Dendritic cell treated with granulocyte-macrophage colony-stimulating factor and Interleukin-4, amounts not matched to agents 40 ng/mL and 50 ng/mL, for 4 days (primary cell): Measurements from ENCODE around the gene SRA1.
"Not testable (repeated sequence)": the region's sequence is repeated elsewhere in the genome, so short reads cannot be mapped to it uniquely, and the experiment has no call there.

Experiments
- H3K27ac Mint-ChIP-seq: one replicate; pipeline ENCODE4 v1.8.0; 2022; ENCODE audit warnings: mild to moderate bottlenecking, mixed read lengths
- H3K27me3 Mint-ChIP-seq: one replicate; pipeline ENCODE4 v1.8.0; 2022; ENCODE audit warnings: mild to moderate bottlenecking, mixed read lengths
- H3K36me3 Mint-ChIP-seq: one replicate; pipeline ENCODE4 v1.8.0; 2022; ENCODE audit warnings: low read depth, mixed read lengths
- H3K4me1 Mint-ChIP-seq: one replicate; pipeline ENCODE4 v1.8.0; 2022; ENCODE audit warnings: low read depth, mixed read lengths
- H3K4me3 Mint-ChIP-seq: one replicate; pipeline ENCODE4 v1.8.0; 2022; ENCODE audit warnings: mild to moderate bottlenecking, moderate library complexity, mixed read lengths
- H3K9me3 Mint-ChIP-seq: one replicate; pipeline ENCODE4 v1.8.0; 2022; ENCODE audit warnings: mixed read lengths
- intact Hi-C: fragments of 100-400 bp; cut with micrococcal nuclease; formaldehyde crosslinking; loops from one replicate; pipeline ENCODE4 v1.15.0; 2022

Gene SRA1

GRCh38 chr5:140557136-140557805, at the start of gene SRA1:
Gene SRA1, minus strand, starts transcription at chr5:140557473. Its CDS starts 21 bp downstream, at chr5:140557452.
- no peaks in the 10 kb centered on the region for H3K9me3 Mint-ChIP-seq
- H3K4me3 Mint-ChIP-seq, result peak within 1 kb of the TSS; percentile 82
- peaks cover 60% of the 10 kb centered on the region for H3K4me1 Mint-ChIP-seq
- peak within 1 kb of the TSS; percentile 94 for H3K27ac Mint-ChIP-seq
- H3K36me3 Mint-ChIP-seq, result peaks cover 60% of the 10 kb centered on the region
- intact Hi-C loops, result loop anchor here (1.0 kb wide), 1 partner anchor 8 kb away; no protein-coding TSS in a partner anchor
- H3K27me3 Mint-ChIP-seq, result no peaks in the 10 kb centered on the region

- no peaks in the 10 kb centered on the region for H3K27me3 Mint-ChIP-seq
- H3K9me3 Mint-ChIP-seq, result peaks cover 4% of the 10 kb centered on the region
- H3K36me3 Mint-ChIP-seq, result no peaks in the 10 kb centered on the region
- H3K4me1 Mint-ChIP-seq, result peaks cover 62% of the 10 kb centered on the region
- no peak overlapping the region for H3K4me3 Mint-ChIP-seq
- H3K27ac Mint-ChIP-seq, result peak overlapping the region; percentile 43
- intact Hi-C loops, result no loop called here
These were observed 49.8 kb upstream of the SRA1 start for GRCh38 chr5:140607031-140607430.

- intact Hi-C loops, result no loop called here
- Mint-ChIP-seq H3K27me3 (no peaks in the 10 kb centered on the region), H3K9me3 (peaks cover 10% of the 10 kb centered on the region), H3K4me1 (peaks cover 53% of the 10 kb centered on the region), H3K4me3 (no peak overlapping the region), H3K36me3 (no peaks in the 10 kb centered on the region), H3K27ac (peak overlapping the region; percentile 43)
These were observed 48.6 kb upstream of the SRA1 start for GRCh38 chr5:140605879-140606278.

- Mint-ChIP-seq H3K36me3 (no peaks in the 10 kb centered on the region), H3K4me3 (no peak overlapping the region), H3K27me3 (no peaks in the 10 kb centered on the region), H3K27ac (peak overlapping the region; percentile 88), H3K4me1 (peaks cover 33% of the 10 kb centered on the region), H3K9me3 (peaks cover 10% of the 10 kb centered on the region)
- intact Hi-C loops, result no loop called here
These were observed 46.5 kb upstream of the SRA1 start for GRCh38 chr5:140603734-140604133.

GRCh38 chr5:140603446-140603698, 46.1 kb upstream of the SRA1 start:
- H3K36me3 Mint-ChIP-seq, H3K27me3 Mint-ChIP-seq, H3K9me3 Mint-ChIP-seq, H3K4me3 Mint-ChIP-seq, intact Hi-C loops: not testable (repeated sequence)
- H3K4me1 Mint-ChIP-seq, result peaks cover 29% of the 10 kb centered on the region
- H3K27ac Mint-ChIP-seq, result peak overlapping the region; percentile 88

GRCh38 chr5:140602147-140602546, 44.9 kb upstream of the SRA1 start:
- Mint-ChIP-seq H3K4me1 (peaks cover 27% of the 10 kb centered on the region), H3K27ac (peak overlapping the region; percentile 88), H3K9me3 (peaks cover 10% of the 10 kb centered on the region), H3K36me3 (no peaks in the 10 kb centered on the region), H3K27me3 (no peaks in the 10 kb centered on the region), H3K4me3 (no peak overlapping the region)
- intact Hi-C loops, result no loop called here

GRCh38 chr5:140600096-140600495, 42.8 kb upstream of the SRA1 start:
- H3K4me1 Mint-ChIP-seq, result peaks cover 32% of the 10 kb centered on the region
- no peak overlapping the region for H3K27ac Mint-ChIP-seq
- no peaks in the 10 kb centered on the region for H3K36me3 Mint-ChIP-seq
- no peak overlapping the region for H3K4me3 Mint-ChIP-seq
- intact Hi-C loops, result no loop called here
- no peaks in the 10 kb centered on the region for H3K27me3 Mint-ChIP-seq
- H3K9me3 Mint-ChIP-seq, result peaks cover 10% of the 10 kb centered on the region

- intact Hi-C loops, result no loop called here
- Mint-ChIP-seq H3K4me3 (no peak overlapping the region), H3K36me3 (no peaks in the 10 kb centered on the region), H3K9me3 (peaks cover 10% of the 10 kb centered on the region), H3K4me1 (peaks cover 44% of the 10 kb centered on the region), H3K27ac (no peak overlapping the region), H3K27me3 (no peaks in the 10 kb centered on the region)
These were observed 41.6 kb upstream of the SRA1 start for GRCh38 chr5:140598836-140599235.

- intact Hi-C loops, result no loop called here
- Mint-ChIP-seq H3K4me3 (no peak overlapping the region), H3K27me3 (no peaks in the 10 kb centered on the region), H3K27ac (peak overlapping the region; percentile 94), H3K9me3 (no peaks in the 10 kb centered on the region), H3K36me3 (no peaks in the 10 kb centered on the region), H3K4me1 (peaks cover 48% of the 10 kb centered on the region)
These were observed 39.1 kb upstream of the SRA1 start for GRCh38 chr5:140596321-140596741.

- Mint-ChIP-seq H3K27me3 (no peaks in the 10 kb centered on the region), H3K4me1 (peaks cover 54% of the 10 kb centered on the region), H3K9me3 (no peaks in the 10 kb centered on the region), H3K4me3 (peak overlapping the region; percentile 13), H3K27ac (peak overlapping the region; percentile 94), H3K36me3 (no peaks in the 10 kb centered on the region)
- intact Hi-C loops, result loop anchor here (2.0 kb wide), 1 partner anchor 13 kb away; no protein-coding TSS in a partner anchor
These were observed 38.4 kb upstream of the SRA1 start for GRCh38 chr5:140595538-140596300.

GRCh38 chr5:140594169-140594568, 36.9 kb upstream of the SRA1 start:
- intact Hi-C loops, result loop anchor here (2.0 kb wide), 1 partner anchor 15 kb away; no protein-coding TSS in a partner anchor
- no peaks in the 10 kb centered on the region for H3K9me3 Mint-ChIP-seq
- no peaks in the 10 kb centered on the region for H3K36me3 Mint-ChIP-seq
- H3K27ac Mint-ChIP-seq, result peak overlapping the region; percentile 94
- H3K4me1 Mint-ChIP-seq, result peaks cover 68% of the 10 kb centered on the region
- no peak overlapping the region for H3K4me3 Mint-ChIP-seq
- no peaks in the 10 kb centered on the region for H3K27me3 Mint-ChIP-seq

- Mint-ChIP-seq H3K27ac (peak overlapping the region; percentile 62), H3K4me1 (peaks cover 79% of the 10 kb centered on the region), H3K4me3 (peak overlapping the region; percentile 26)
- H3K36me3 Mint-ChIP-seq, H3K27me3 Mint-ChIP-seq, intact Hi-C loops, H3K9me3 Mint-ChIP-seq: not testable (repeated sequence)
These were observed 35.8 kb upstream of the SRA1 start for GRCh38 chr5:140593070-140593469.

GRCh38 chr5:140591747-140592372, 34.6 kb upstream of the SRA1 start:
- no peaks in the 10 kb centered on the region for H3K36me3 Mint-ChIP-seq
- peaks cover 86% of the 10 kb centered on the region for H3K4me1 Mint-ChIP-seq
- H3K27ac Mint-ChIP-seq, result peak overlapping the region; percentile 80
- no peaks in the 10 kb centered on the region for H3K27me3 Mint-ChIP-seq
- peaks cover 2% of the 10 kb centered on the region for H3K9me3 Mint-ChIP-seq
- intact Hi-C loops, result no loop called here
- peak overlapping the region; percentile 61 for H3K4me3 Mint-ChIP-seq

GRCh38 chr5:140590861-140591260, 33.6 kb upstream of the SRA1 start:
- Mint-ChIP-seq H3K27me3 (no peaks in the 10 kb centered on the region), H3K27ac (peak overlapping the region; percentile 80), H3K9me3 (peaks cover 8% of the 10 kb centered on the region), H3K4me3 (peak overlapping the region; percentile 6), H3K4me1 (peaks cover 77% of the 10 kb centered on the region), H3K36me3 (no peaks in the 10 kb centered on the region)
- intact Hi-C loops, result no loop called here
